Ectodermal cell (in vitro differentiated cells): ENCODE measurements around the gene PSMD13.

Experiments used
- H3K27ac ChIP-seq: 2 replicates; pipeline ENCODE4 v1.7.0; 2013; ENCODE audit warnings: mild to moderate bottlenecking, low read depth, low read length; ENCODE audit not compliant: insufficient read depth, poor library complexity, severe bottlenecking
- H3K27me3 ChIP-seq: 2 replicates; pipeline ENCODE4 v1.7.0; 2013; ENCODE audit warnings: mild to moderate bottlenecking, low read length; ENCODE audit not compliant: insufficient read depth, control insufficient read depth, poor library complexity, severe bottlenecking
- H3K36me3 ChIP-seq: one replicate; pipeline ENCODE4 v1.7.0; 2013; ENCODE audit warnings: low read length; ENCODE audit not compliant: control insufficient read depth, insufficient read depth
- H3K4me1 ChIP-seq: one replicate; pipeline ENCODE4 v1.7.0; 2013; ENCODE audit warnings: low read length; ENCODE audit not compliant: control insufficient read depth, insufficient read depth
- H3K4me3 ChIP-seq: 2 replicates; pipeline ENCODE4 v1.7.0; 2013; ENCODE audit warnings: low read depth, low read length, control low read depth; ENCODE audit not compliant: insufficient read depth
- H3K9me3 ChIP-seq: 2 replicates; pipeline ENCODE4 v1.7.0; 2013; ENCODE audit warnings: mild to moderate bottlenecking, low read length, moderate library complexity; ENCODE audit not compliant: control insufficient read depth
- WGBS, 2 experiments: methylation state at CpG; one replicate each; pipeline ENCODE4 v1.1.7; 2013; ENCODE audit warnings: missing lambda C conversion rate in 2 of 2; 5-methylcytosine and 5-hydroxymethylcytosine counted together

PSMD13 gene

DNA sequence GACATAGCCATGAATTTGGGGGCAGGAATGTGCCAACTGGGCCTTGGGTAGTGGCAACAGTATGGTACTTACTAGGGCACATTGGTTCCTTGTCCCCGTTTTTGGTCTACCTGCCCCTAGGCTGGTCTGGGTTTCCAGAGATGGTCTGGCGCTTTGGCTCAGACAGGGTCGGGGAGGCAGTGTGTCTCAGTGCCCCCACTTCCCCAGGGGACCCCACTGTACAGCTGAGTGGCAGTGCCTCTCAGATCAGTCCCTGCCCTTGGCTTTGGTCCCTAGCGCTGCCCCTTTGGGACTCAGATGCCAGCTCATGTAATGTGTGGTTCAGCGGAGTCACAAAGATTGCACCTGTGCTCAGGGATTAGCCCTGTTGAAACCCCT, 26.0 kb upstream of the PSMD13 start:
- WGBS, 2 experiments: 95 to 96% methylated on average over 5 of the region's 5 CpGs
- no peaks in the 10 kb centered on the region for H3K9me3 ChIP-seq
- no peak overlapping the region for H3K27ac ChIP-seq
- H3K36me3 ChIP-seq: peaks cover 36% of the 10 kb centered on the region
- H3K27me3 ChIP-seq: no peaks in the 10 kb centered on the region
- H3K4me1 ChIP-seq: peaks cover 7% of the 10 kb centered on the region
- no peak overlapping the region for H3K4me3 ChIP-seq

DNA sequence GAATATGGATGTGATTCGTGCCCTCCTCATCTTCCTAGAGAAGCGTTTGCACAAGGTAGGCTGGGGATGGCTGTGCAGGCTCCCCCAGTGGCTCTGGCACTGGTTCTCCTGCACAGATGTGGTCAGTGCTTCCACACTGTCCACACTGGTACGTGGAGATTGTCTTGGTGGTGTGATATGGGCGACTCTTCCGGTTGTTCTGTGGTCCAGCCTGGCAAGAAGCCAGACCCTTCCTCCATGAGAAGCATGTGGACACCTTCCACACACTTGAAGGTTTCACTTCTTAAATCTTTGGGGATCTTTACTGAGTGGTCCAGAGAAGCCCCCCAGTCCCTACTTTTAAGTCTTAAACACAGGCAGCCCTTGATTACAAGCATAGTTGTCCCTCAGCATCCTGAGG, 25.5 kb upstream of the PSMD13 start:
- WGBS, 2 experiments: 92 to 93% methylated on average over 5 of the region's 5 CpGs
- no peaks in the 10 kb centered on the region for H3K27me3 ChIP-seq
- no peaks in the 10 kb centered on the region for H3K9me3 ChIP-seq
- H3K36me3 ChIP-seq: peaks cover 36% of the 10 kb centered on the region
- H3K27ac ChIP-seq: no peak overlapping the region
- no peak overlapping the region for H3K4me3 ChIP-seq
- peaks cover 7% of the 10 kb centered on the region for H3K4me1 ChIP-seq

- H3K27me3 ChIP-seq: no peaks in the 10 kb centered on the region
- no peaks in the 10 kb centered on the region for H3K9me3 ChIP-seq
- WGBS, 2 experiments: 91 to 92% methylated on average over 9 of the region's 9 CpGs
- no peak overlapping the region for H3K27ac ChIP-seq
- peaks cover 7% of the 10 kb centered on the region for H3K4me1 ChIP-seq
- H3K36me3 ChIP-seq: peaks cover 36% of the 10 kb centered on the region
- no peak overlapping the region for H3K4me3 ChIP-seq
Observed at GRCh38 chr11:211741-212140, 25.0 kb upstream of the PSMD13 start.

DNA sequence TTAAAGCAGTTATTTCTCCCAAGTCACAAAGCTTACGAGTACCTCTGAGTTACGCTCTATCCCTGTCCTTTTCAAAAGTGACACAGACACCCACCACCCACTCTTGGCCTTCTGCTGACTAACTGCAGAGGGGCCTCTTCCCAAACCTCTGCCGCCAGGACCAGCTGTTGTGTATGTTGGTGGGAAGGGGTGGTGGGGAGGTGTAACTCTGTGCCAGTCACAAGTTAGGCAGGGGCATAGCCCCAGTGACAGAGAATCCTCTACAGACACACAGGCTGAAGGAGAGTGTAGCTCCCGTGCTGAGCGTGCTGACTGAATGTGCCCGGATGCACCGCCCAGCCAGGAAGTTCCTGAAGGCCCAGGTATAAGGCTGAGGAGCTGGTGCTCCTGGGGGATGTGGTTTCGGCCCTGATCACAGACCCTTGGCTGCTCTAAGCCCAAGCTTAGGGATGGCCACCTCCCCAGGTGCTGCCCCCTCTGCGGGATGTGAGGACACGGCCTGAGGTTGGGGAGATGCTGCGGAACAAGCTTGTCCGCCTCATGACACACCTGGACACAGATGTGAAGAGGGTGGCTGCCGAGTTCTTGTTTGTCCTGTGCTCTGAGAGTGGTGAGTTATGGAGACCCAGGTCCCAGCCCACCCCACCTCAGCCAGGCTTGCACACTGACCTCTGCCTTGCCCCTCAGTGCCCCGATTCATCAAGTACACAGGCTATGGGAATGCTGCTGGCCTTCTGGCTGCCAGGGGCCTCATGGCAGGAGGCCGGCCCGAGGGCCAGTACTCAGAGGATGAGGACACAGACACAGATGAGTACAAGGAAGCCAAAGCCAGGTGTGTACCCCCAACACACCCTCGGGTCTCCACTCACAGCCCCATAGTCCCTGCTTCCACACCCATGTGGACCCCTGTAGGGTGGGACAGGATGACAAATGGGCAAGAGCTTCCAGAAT, 24.4 kb upstream of the PSMD13 start:
- no peaks in the 10 kb centered on the region for H3K9me3 ChIP-seq
- H3K4me3 ChIP-seq: no peak overlapping the region
- H3K36me3 ChIP-seq: peaks cover 36% of the 10 kb centered on the region
- peaks cover 7% of the 10 kb centered on the region for H3K4me1 ChIP-seq
- H3K27ac ChIP-seq: no peak overlapping the region
- WGBS, 2 experiments: 95% methylated on average over 17 of the region's 17 CpGs
- no peaks in the 10 kb centered on the region for H3K27me3 ChIP-seq

DNA sequence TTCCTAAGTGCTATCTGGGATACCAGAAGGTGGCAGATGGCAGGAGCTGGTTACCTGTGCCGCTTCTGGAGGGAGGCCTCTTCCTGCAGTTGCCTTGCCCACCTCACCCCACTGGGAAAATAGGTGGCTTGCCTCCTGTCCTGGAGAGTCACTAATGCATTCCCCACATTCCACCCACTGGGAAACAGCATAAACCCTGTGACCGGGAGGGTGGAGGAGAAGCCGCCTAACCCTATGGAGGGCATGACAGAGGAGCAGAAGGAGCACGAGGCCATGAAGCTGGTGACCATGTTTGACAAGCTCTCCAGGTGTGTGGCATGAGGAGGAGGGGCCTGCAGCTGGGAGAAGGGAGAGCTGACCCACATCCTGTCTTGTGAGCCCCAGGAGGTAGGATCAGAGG, 23.7 kb upstream of the PSMD13 start:
- no peaks in the 10 kb centered on the region for H3K9me3 ChIP-seq
- no peaks in the 10 kb centered on the region for H3K27me3 ChIP-seq
- H3K4me3 ChIP-seq: no peak overlapping the region
- peaks cover 36% of the 10 kb centered on the region for H3K36me3 ChIP-seq
- 91 to 95% methylated on average over 4 of the region's 4 CpGs for WGBS, 2 experiments
- peaks cover 7% of the 10 kb centered on the region for H3K4me1 ChIP-seq
- H3K27ac ChIP-seq: no peak overlapping the region

DNA sequence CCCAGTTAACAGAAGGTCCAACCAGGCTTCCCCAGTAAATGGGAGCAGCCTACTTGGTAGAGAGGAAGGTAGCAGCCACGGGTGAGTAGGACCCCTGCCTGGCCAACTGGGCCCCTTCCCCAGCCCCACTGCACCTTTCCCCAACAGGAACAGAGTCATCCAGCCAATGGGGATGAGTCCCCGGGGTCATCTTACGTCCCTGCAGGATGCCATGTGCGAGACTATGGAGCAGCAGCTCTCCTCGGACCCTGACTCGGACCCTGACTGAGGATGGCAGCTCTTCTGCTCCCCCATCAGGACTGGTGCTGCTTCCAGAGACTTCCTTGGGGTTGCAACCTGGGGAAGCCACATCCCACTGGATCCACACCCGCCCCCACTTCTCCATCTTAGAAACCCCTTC, 22.7 kb upstream of the PSMD13 start:
- Histone ChIP-seq H3K27me3 (no peaks in the 10 kb centered on the region), H3K27ac (no peak overlapping the region), H3K4me3 (no peak overlapping the region), H3K36me3 (peaks cover 36% of the 10 kb centered on the region), H3K9me3 (no peaks in the 10 kb centered on the region), H3K4me1 (peaks cover 7% of the 10 kb centered on the region)
- WGBS, 2 experiments: 90 to 92% methylated on average over 7 of the region's 7 CpGs

DNA sequence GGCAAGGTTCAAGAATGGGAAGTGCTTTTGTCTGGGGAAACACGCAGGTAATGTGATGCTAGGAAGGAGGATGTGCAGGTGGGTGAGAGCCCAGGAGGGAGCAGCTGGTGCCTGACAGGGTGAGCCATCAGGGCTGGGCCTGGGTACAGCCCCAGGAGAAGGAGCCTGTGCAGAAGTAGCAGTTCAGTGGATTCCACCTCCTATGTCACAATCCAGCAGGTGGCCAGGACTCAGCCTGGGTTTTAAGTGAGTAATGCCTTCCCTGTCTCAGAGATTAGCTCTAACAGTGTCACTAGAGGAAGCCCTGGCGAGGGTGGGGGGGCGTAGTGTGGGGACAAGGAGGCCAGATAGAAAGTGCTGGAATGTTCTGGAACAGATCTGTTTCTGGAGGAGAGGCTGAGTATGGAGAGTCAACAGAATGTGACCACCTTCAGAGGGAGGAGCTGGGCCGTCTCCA, 21.2 kb upstream of the PSMD13 start:
- 92 to 94% methylated on average over 4 of the region's 4 CpGs for WGBS, 2 experiments
- no peak overlapping the region for H3K4me3 ChIP-seq
- H3K9me3 ChIP-seq: no peaks in the 10 kb centered on the region
- H3K36me3 ChIP-seq: peaks cover 32% of the 10 kb centered on the region
- H3K27ac ChIP-seq: no peak overlapping the region
- H3K27me3 ChIP-seq: no peaks in the 10 kb centered on the region
- no peaks in the 10 kb centered on the region for H3K4me1 ChIP-seq

GRCh38 chr11:216081-216974, 20.4 kb upstream of the PSMD13 start:
- no peak overlapping the region for H3K4me3 ChIP-seq
- H3K27me3 ChIP-seq: no peaks in the 10 kb centered on the region
- peaks cover 25% of the 10 kb centered on the region for H3K36me3 ChIP-seq
- no peaks in the 10 kb centered on the region for H3K4me1 ChIP-seq
- H3K27ac ChIP-seq: peak overlapping the region; percentile 2
- 95 to 96% methylated on average over 11 of the region's 11 CpGs for WGBS, 2 experiments
- no peaks in the 10 kb centered on the region for H3K9me3 ChIP-seq

DNA sequence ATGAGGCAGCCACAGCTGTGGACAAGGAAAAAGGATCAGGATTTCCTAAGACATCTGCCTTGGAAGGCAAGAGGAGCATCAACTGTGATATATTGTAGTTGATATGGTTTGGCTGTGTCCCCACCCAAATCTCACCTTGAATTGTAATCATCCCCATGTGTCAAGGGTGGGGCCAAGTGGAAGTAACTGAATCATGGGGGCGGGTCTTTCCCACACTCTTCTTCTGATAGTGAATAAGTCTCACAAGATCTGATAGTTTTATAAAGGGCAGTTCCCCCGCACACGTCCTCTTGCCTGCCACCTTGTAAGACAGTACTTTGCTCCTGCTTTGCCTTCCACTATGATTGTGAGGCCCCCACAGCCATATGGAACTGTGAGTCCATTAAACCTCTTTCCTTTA, 19.1 kb upstream of the PSMD13 start:
- no peaks in the 10 kb centered on the region for H3K9me3 ChIP-seq
- no peak overlapping the region for H3K4me3 ChIP-seq
- H3K4me1 ChIP-seq: no peaks in the 10 kb centered on the region
- no peak overlapping the region for H3K27ac ChIP-seq
- peaks cover 12% of the 10 kb centered on the region for H3K36me3 ChIP-seq
- WGBS, 2 experiments: 90 to 94% methylated on average over 3 of the region's 3 CpGs
- H3K27me3 ChIP-seq: no peaks in the 10 kb centered on the region
